ENCODE measurements around the gene ALOX5.

Gene ALOX5

GRCh38 chr10:45441239-45442190 lies 67.5 kb downstream of the ALOX5 start:
- no peak for DNase-seq (ENCODE audit: low read depth in 4 of 4, low spot score in 1 of 4)

- DNase-seq (ENCODE audit: low read depth in 4 of 4, low spot score in 1 of 4): no peak
Observed at GRCh38 chr10:45442251-45442650, 68.2 kb downstream of the ALOX5 start.

GRCh38 chr10:45442662-45443061 lies 68.6 kb downstream of the ALOX5 start:
- DNase-seq (ENCODE audit: low read depth in 4 of 4, low spot score in 1 of 4): no peak

- no peak for DNase-seq (ENCODE audit: low read depth in 4 of 4, low spot score in 1 of 4)
Observed at GRCh38 chr10:45443101-45444009, 69.3 kb downstream of the ALOX5 start.

GRCh38 chr10:45444022-45444421 lies 70.0 kb downstream of the ALOX5 start:
- no peak for DNase-seq (ENCODE audit: low read depth in 4 of 4, low spot score in 1 of 4)

- DNase-seq (ENCODE audit: low read depth in 4 of 4, low spot score in 1 of 4): no peak
Observed at GRCh38 chr10:45444976-45445898, 71.2 kb downstream of the ALOX5 start.

- DNase-seq (ENCODE audit: low read depth in 4 of 4, low spot score in 1 of 4): no peak
Observed at GRCh38 chr10:45446858-45447257, 72.8 kb downstream of the ALOX5 start.

GRCh38 chr10:45447416-45447815 lies 73.4 kb downstream of the ALOX5 start:
- DNase-seq (ENCODE audit: low read depth in 4 of 4, low spot score in 1 of 4): no peak

- DNase-seq (ENCODE audit: low read depth in 4 of 4, low spot score in 1 of 4): no peak
Observed at GRCh38 chr10:45450866-45451265, 76.8 kb downstream of the ALOX5 start.

GRCh38 chr10:45451407-45451806 lies 77.4 kb downstream of the ALOX5 start:
- no peak for DNase-seq (ENCODE audit: low read depth in 4 of 4, low spot score in 1 of 4)

- DNase-seq (ENCODE audit: low read depth in 4 of 4, low spot score in 1 of 4): no peak
Observed at GRCh38 chr10:45452268-45452667, 78.3 kb downstream of the ALOX5 start.

GRCh38 chr10:45452743-45453452 lies 78.9 kb downstream of the ALOX5 start:
- no peak for DNase-seq (ENCODE audit: low read depth in 4 of 4, low spot score in 1 of 4)

GRCh38 chr10:45453639-45454255 lies 79.7 kb downstream of the ALOX5 start:
- DNase-seq (ENCODE audit: low read depth in 4 of 4, low spot score in 1 of 4): no peak

GRCh38 chr10:45454262-45454661 lies 80.2 kb downstream of the ALOX5 start:
- DNase-seq (ENCODE audit: low read depth in 4 of 4, low spot score in 1 of 4): no peak

GRCh38 chr10:45454859-45455258 lies 80.8 kb downstream of the ALOX5 start:
- DNase-seq (ENCODE audit: low read depth in 4 of 4, low spot score in 1 of 4): no peak

- no peak for DNase-seq (ENCODE audit: low read depth in 4 of 4, low spot score in 1 of 4)
Observed at GRCh38 chr10:45456233-45456632, 82.2 kb downstream of the ALOX5 start.

- DNase-seq (ENCODE audit: low read depth in 4 of 4, low spot score in 1 of 4): no peak
Observed at GRCh38 chr10:45456822-45457221, 82.8 kb downstream of the ALOX5 start.

GRCh38 chr10:45457487-45457886 lies 83.5 kb downstream of the ALOX5 start:
- no peak for DNase-seq (ENCODE audit: low read depth in 4 of 4, low spot score in 1 of 4)

- no peak for DNase-seq (ENCODE audit: low read depth in 4 of 4, low spot score in 1 of 4)
Observed at GRCh38 chr10:45460235-45460878, 86.3 kb downstream of the ALOX5 start.

Data from stimulated activated CD4-positive, alpha-beta T cell treated with anti-CD3 and anti-CD28 coated beads, Interleukin-1b, Interleukin-23, amount 100 ng/mL, for 24 hours (primary cell).